Measurements from ENCODE around the gene AHCYL1.

DNA sequence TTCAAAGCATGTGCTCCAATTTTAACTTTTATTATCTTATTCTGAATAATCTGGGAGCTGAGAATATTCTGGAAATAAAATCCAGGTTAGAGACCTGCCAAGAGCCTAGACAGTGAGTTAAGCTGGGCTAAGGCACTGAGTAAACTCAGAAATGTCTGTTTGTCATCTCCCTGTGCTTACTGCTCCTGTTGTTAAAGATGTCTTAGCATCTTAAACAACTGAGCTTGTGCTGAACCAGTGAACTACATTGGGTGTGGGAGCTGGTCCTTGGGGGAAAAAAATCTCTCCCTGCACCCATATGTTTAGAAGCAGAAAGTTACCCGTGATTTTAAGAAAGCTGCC lies 25.0 kb upstream of the AHCYL1 start:
- TF ChIP-seq, protein P1, sequence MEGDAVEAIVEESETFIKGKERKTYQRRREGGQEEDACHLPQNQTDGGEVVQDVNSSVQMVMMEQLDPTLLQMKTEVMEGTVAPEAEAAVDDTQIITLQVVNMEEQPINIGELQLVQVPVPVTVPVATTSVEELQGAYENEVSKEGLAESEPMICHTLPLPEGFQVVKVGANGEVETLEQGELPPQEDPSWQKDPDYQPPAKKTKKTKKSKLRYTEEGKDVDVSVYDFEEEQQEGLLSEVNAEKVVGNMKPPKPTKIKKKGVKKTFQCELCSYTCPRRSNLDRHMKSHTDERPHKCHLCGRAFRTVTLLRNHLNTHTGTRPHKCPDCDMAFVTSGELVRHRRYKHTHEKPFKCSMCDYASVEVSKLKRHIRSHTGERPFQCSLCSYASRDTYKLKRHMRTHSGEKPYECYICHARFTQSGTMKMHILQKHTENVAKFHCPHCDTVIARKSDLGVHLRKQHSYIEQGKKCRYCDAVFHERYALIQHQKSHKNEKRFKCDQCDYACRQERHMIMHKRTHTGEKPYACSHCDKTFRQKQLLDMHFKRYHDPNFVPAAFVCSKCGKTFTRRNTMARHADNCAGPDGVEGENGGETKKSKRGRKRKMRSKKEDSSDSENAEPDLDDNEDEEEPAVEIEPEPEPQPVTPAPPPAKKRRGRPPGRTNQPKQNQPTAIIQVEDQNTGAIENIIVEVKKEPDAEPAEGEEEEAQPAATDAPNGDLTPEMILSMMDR (IDR thresholded peaks at IDR 0.05) = no peak
- TF ChIP-seq EP300 (IDR thresholded peaks at IDR 0.05) (no peak), POLR2A (IDR thresholded peaks at IDR 0.05) (no peak)
